CD4-positive, alpha-beta T cell (primary cell): ENCODE measurements around the gene CD207. TPM values are rescaled to one million over a fixed set of nuclear protein-coding genes. Genes with fewer than 3 reads are reported as not detected.

Experiments
- ATAC-seq: fragments of 200-7000 bp; cut with Tn5 transposase; one replicate; pipeline ENCODE4 v1.10.0; 2022; ENCODE audit warnings: mild to moderate bottlenecking; ENCODE audit not compliant: poor library complexity
- CTCF ChIA-PET: fragments of 350-600 bp; sonication (Branson Sonifier 250); formaldehyde crosslinking; loops from one replicate; lab custom pipeline; 2021; ENCODE audit warnings: antibody characterized with exemption, inconsistent platforms; lab: Charles Lee
- POLR2A ChIA-PET: fragments of 350-600 bp; sonication (Branson Sonifier 250); formaldehyde crosslinking; loops from one replicate; lab custom pipeline; 2021; ENCODE audit warnings: antibody characterized with exemption, inconsistent platforms; lab: Charles Lee
- DNase-seq, 14 experiments: peaks; one replicate each; pipeline ENCODE4 v3.0.0-alpha.2; 2013 to 2020; ENCODE audit warnings: mixed read lengths in 2 of 14
- H3K27ac ChIP-seq, 2 donors: one replicate each; pipeline versions ENCODE4 v1.5.1 to v1.7.0; 2013; ENCODE audit warnings: low read length in 2 of 2, low read depth in 1 of 2, mild to moderate bottlenecking in 1 of 2
- H3K27me3 ChIP-seq, 2 experiments: 1 replicate in 1 of 2; 2 replicates in 1 of 2; pipeline versions ENCODE4 v1.6.1 to v1.7.0; 2013; ENCODE audit warnings: low read length in 2 of 2, control low read depth in 1 of 2, mild to moderate bottlenecking in 1 of 2, moderate library complexity in 1 of 2; ENCODE audit not compliant: insufficient read depth in 2 of 2, control insufficient read depth in 1 of 2
- H3K36me3 ChIP-seq: one replicate; pipeline ENCODE4 v1.6.1; 2013; ENCODE audit warnings: low read length, control low read depth; ENCODE audit not compliant: insufficient read depth
- H3K4me1 ChIP-seq: one replicate; pipeline ENCODE4 v1.6.1; 2013; ENCODE audit warnings: low read length, control low read depth; ENCODE audit not compliant: insufficient read depth
- H3K4me3 ChIP-seq: one replicate; pipeline ENCODE4 v1.5.1; 2013; ENCODE audit warnings: mild to moderate bottlenecking, low read length, moderate library complexity
- H3K9me3 ChIP-seq, 2 experiments: 1 replicate in 1 of 2; 2 replicates in 1 of 2; pipeline versions ENCODE4 v1.6.1 to v1.7.0; 2013; ENCODE audit warnings: low read length in 2 of 2, mild to moderate bottlenecking in 2 of 2, control low read depth in 1 of 2, moderate library complexity in 1 of 2; ENCODE audit not compliant: control insufficient read depth in 1 of 2, insufficient read depth in 1 of 2
- H3K27ac Mint-ChIP-seq: one replicate; pipeline ENCODE4 v1.8.0; 2020; ENCODE audit warnings: mixed read lengths
- H3K27me3 Mint-ChIP-seq: one replicate; pipeline ENCODE4 v1.8.0; 2021; ENCODE audit warnings: mixed read lengths
- H3K36me3 Mint-ChIP-seq: one replicate; pipeline ENCODE4 v1.8.0; 2021; ENCODE audit warnings: low read depth, mixed read lengths
- H3K4me1 Mint-ChIP-seq: one replicate; pipeline ENCODE4 v1.8.0; 2021; ENCODE audit warnings: low read depth, mixed read lengths
- H3K4me3 Mint-ChIP-seq: one replicate; pipeline ENCODE4 v1.8.0; 2020; ENCODE audit warnings: mild to moderate bottlenecking, mixed read lengths
- H3K9me3 Mint-ChIP-seq: one replicate; pipeline ENCODE4 v1.8.0; 2020; ENCODE audit warnings: mixed read lengths
- intact Hi-C, 2 experiments: fragments of 100-400 bp; cut with DNase I in 1 of 2; cut with micrococcal nuclease in 1 of 2; formaldehyde crosslinking; loops; one replicate each; pipeline versions ENCODE4 v1.15.1 to v1.9.0; 2023 to 2025; cut with DNase I, micrococcal nuclease
- total RNA-seq, 174 experiments: library from RNA in 2 of 174; stranded (reverse) in 2 of 174; gene quantifications; one replicate each; pipeline ENCODE4 v1.2.3 and lab custom pipeline; 2021 to 2026
- TF ChIP-seq, protein P1 (sequence below): fragments of 200-600 bp; IDR thresholded peaks from one replicate; pipeline ENCODE4 v1.8.0; 2022; ENCODE audit warnings: antibody characterized with exemption, mild to moderate bottlenecking

CD207 gene
- total RNA-seq, 2 experiments from 2014 or later = 0.25 TPM; not detected in 1

DNA sequence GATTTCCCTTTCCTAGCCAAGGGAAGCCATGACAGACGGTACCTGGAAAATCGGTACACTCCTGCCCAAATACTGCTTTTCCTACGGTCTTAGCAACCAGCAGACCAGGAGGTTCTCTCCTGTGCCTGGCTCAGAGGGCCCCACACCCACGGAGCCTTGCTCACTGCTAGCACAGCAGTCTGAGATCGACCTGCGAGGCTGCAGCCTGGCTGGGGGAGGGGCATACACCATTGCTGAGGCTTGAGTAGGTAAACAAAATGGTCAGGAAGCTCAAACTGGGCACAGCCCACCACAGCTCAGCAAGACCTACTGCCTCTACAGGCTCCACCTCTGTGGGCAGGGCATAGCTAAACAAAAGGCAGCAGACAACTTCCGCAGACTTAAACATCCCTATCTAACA, 6.8 kb upstream of the CD207 start:
- ATAC-seq = no peak
- POLR2A ChIA-PET = no interaction called here
- no peak for DNase-seq
- Mint-ChIP-seq H3K9me3 (peaks cover 2% of the 10 kb centered on the region), H3K27ac (no peak overlapping the region), H3K4me1 (no peaks in the 10 kb centered on the region), H3K36me3 (no peaks in the 10 kb centered on the region), H3K27me3 (peaks cover 3% of the 10 kb centered on the region), H3K4me3 (no peak overlapping the region)
- Histone ChIP-seq H3K4me1 (no peaks in the 10 kb centered on the region), H3K9me3 (peaks cover 0 to 5% of the 10 kb centered on the region in 2 experiments), H3K27ac (no peak overlapping the region), H3K4me3 (no peak overlapping the region), H3K36me3 (no peaks in the 10 kb centered on the region), H3K27me3 (peaks cover 0 to 2% of the 10 kb centered on the region in 2 experiments)
- CTCF ChIA-PET = no interaction called here
- intact Hi-C loops = no loop called here
- TF ChIP-seq, protein P1, sequence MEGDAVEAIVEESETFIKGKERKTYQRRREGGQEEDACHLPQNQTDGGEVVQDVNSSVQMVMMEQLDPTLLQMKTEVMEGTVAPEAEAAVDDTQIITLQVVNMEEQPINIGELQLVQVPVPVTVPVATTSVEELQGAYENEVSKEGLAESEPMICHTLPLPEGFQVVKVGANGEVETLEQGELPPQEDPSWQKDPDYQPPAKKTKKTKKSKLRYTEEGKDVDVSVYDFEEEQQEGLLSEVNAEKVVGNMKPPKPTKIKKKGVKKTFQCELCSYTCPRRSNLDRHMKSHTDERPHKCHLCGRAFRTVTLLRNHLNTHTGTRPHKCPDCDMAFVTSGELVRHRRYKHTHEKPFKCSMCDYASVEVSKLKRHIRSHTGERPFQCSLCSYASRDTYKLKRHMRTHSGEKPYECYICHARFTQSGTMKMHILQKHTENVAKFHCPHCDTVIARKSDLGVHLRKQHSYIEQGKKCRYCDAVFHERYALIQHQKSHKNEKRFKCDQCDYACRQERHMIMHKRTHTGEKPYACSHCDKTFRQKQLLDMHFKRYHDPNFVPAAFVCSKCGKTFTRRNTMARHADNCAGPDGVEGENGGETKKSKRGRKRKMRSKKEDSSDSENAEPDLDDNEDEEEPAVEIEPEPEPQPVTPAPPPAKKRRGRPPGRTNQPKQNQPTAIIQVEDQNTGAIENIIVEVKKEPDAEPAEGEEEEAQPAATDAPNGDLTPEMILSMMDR = no peak

DNA sequence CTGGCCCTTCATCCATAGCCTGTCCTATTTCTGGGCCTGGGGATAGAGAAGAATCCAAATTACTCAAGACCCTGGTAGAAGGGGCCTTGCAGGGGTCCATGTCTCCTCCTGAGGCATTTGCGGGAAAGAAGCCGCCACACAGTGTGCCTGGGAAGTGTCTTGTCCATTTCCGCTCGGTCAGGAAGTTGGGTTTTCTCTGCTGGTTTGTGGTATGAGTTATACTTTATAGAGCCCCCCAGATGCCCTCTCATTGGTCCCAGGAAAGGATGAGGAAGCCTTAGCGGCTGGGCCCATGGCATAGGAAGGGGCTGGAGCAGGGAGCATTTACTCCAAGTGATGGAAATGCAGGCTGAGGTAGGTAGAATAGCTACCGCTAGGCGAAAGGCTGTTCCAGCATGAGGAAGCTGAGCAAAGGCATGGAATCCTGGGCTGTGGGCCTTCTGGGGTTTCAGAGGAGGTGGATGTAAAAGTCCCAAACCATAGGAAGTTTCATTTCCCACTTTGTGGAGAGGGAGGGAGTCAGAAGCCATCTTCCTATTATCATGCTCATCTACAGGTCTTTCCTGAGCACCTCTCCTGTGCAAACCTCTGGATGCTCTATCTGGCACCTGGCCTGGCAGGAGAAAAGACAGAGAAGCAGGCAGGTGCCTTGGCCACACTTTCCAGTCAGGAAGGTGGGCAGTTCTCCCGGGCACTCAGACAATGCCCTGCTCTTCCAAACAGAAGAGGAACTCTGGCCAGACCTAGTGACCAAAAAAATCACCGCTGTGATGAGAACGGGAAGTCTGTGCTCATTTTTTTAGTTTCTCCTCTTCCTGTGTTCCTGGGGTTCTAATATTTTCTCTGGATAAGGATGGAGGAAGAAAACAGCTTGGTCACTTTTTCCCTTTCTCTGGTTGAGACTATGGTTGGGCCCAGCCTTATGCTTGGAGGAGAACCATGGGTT, 2.6 kb upstream of the CD207 start:
- H3K27me3 Mint-ChIP-seq = peaks cover 7% of the 10 kb centered on the region
- peaks cover 2% of the 10 kb centered on the region for H3K9me3 Mint-ChIP-seq
- no peaks in the 10 kb centered on the region for H3K4me1 Mint-ChIP-seq
- ATAC-seq (no peak), DNase-seq (no peak)
- H3K36me3 ChIP-seq = no peaks in the 10 kb centered on the region
- no peak overlapping the region for H3K27ac ChIP-seq
- H3K9me3 ChIP-seq = peaks cover 0 to 5% of the 10 kb centered on the region in 2 experiments
- H3K36me3 Mint-ChIP-seq = no peaks in the 10 kb centered on the region
- H3K4me3 ChIP-seq = no peak overlapping the region
- CTCF ChIA-PET = no interaction called here
- no peak overlapping the region for H3K27ac Mint-ChIP-seq
- no peaks in the 10 kb centered on the region for H3K4me1 ChIP-seq
- TF ChIP-seq, protein P1 = no peak
- intact Hi-C loops = no loop called here
- no peak overlapping the region for H3K4me3 Mint-ChIP-seq
- H3K27me3 ChIP-seq = peaks cover 0 to 2% of the 10 kb centered on the region in 2 experiments
- POLR2A ChIA-PET = no interaction called here

DNA sequence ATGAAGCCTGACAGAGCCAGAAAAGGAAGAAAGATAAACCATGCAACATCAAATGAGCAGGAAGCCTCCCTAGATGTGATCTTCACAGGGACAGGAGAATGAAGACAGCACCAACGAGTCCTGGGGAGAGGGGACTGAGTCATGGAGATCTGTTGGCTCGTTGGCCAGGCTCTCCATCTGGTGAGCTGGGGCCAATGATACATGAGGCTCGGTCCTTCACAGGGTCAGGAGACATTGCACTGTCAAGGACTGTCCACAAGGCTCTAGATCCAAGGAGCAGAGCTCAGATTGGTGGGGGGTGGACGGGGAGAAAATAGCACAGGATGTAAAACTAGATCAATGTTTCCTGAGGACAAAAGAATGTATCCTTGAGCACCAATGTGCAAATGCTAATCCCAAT, 735 bp downstream of the CD207 start:
- ChIA-PET CTCF (no interaction called here), POLR2A (no interaction called here)
- TF ChIP-seq, protein P1 = no peak
- Histone ChIP-seq H3K4me1 (no peaks in the 10 kb centered on the region), H3K9me3 (no peaks in the 10 kb centered on the region), H3K27me3 (no peaks in the 10 kb centered on the region), H3K4me3 (no peak overlapping the region), H3K27ac (no peak overlapping the region), H3K36me3 (no peaks in the 10 kb centered on the region)
- Mint-ChIP-seq H3K36me3 (no peaks in the 10 kb centered on the region), H3K4me3 (no peak overlapping the region), H3K27ac (no peak overlapping the region), H3K4me1 (no peaks in the 10 kb centered on the region), H3K27me3 (peaks cover 5% of the 10 kb centered on the region), H3K9me3 (no peaks in the 10 kb centered on the region)
- intact Hi-C loops = no loop called here
- DNase-seq (no peak), ATAC-seq (no peak)
